SK-N-SH (cell line): ENCODE data around the gene ATP11B. TPM values are rescaled to one million over a fixed set of nuclear protein-coding genes. Genes with fewer than 3 reads are reported as not detected.

ENCODE experiments used
- CTCF ChIA-PET: fragments of 300-600, 350-600 bp; formaldehyde crosslinking; extraction: SDS; loops from one replicate; lab custom pipeline; 2021; lab: Yijun Ruan, JAX
- POLR2A ChIA-PET: fragments of 350-600 bp; sonication (Branson Sonifier 250); formaldehyde crosslinking; extraction: SDS; loops from one replicate; lab custom pipeline; 2020; ENCODE audit warnings: antibody characterized with exemption, inconsistent platforms; lab: Yijun Ruan, JAX
- DNase-seq: peaks from one replicate; pipeline ENCODE4 v3.0.0; 2012
- H2AFZ ChIP-seq: fragments of 200-600 bp; sonication (generic); 2 replicates; pipeline ENCODE4 v1.8.1; 2016; ENCODE audit warnings: antibody characterized with exemption, mild to moderate bottlenecking, low read depth
- H3F3A ChIP-seq: fragments of 200-600 bp; sonication (generic); replicated peaks from 2 replicates; pipeline ENCODE3; 2016; ENCODE audit warnings: antibody characterized with exemption, mild to moderate bottlenecking; ENCODE audit not compliant: insufficient read depth
- H3K27ac ChIP-seq, 2 experiments: fragments of 200-500 bp in 1 of 2; fragments of 200-600 bp in 1 of 2; sonication (Bioruptor generic) in 1 of 2; sonication (generic), shearing (Covaris generic) in 1 of 2; 2 replicates each; pipeline versions ENCODE4 v1.5.1 to v1.6.1; 2014 to 2016; ENCODE audit warnings: low read depth in 2 of 2, inconsistent platforms in 1 of 2, low read length in 1 of 2, mild to moderate bottlenecking in 1 of 2, mixed read lengths in 1 of 2
- H3K27me3 ChIP-seq: fragments of 200-600 bp; sonication (generic), shearing (Covaris generic); 2 replicates; pipeline ENCODE4 v1.6.1; 2016; ENCODE audit warnings: mixed run types; ENCODE audit not compliant: insufficient read depth
- H3K36me3 ChIP-seq, 2 experiments: fragments of 200-500 bp in 1 of 2; fragments of 200-600 bp in 1 of 2; sonication (Bioruptor generic) in 1 of 2; sonication (generic) in 1 of 2; replicated peaks in 1 of 2; 2 replicates each; pipeline versions ENCODE3 to v1.5.1; 2014 to 2016; ENCODE audit warnings: low read length in 1 of 2, mild to moderate bottlenecking in 1 of 2; ENCODE audit not compliant: insufficient read depth in 2 of 2, control insufficient read depth in 1 of 2
- H3K4me1 ChIP-seq, 2 experiments: fragments of 200-500 bp in 1 of 2; fragments of 200-600 bp in 1 of 2; sonication (Bioruptor generic) in 1 of 2; sonication (generic), shearing (Covaris generic) in 1 of 2; 2 replicates each; pipeline versions ENCODE4 v1.5.1 to v1.6.1; 2014 to 2016; ENCODE audit warnings: low read depth in 1 of 2, low read length in 1 of 2, mixed run types in 1 of 2; ENCODE audit not compliant: insufficient read depth in 2 of 2, control insufficient read depth in 1 of 2
- H3K4me2 ChIP-seq: fragments of 200-600 bp; sonication (generic), shearing (Covaris generic); 2 replicates; pipeline ENCODE4 v1.6.1; 2017; ENCODE audit warnings: mixed run types
- H3K4me3 ChIP-seq, 2 experiments: fragments of 200-500 bp in 1 of 2; fragments of 200-600 bp in 1 of 2; sonication (Bioruptor generic) in 1 of 2; sonication (generic), shearing (Covaris generic) in 1 of 2; 2 replicates each; pipeline versions ENCODE4 v1.5.1 to v1.8.1; 2014 to 2016; ENCODE audit warnings: low read depth in 2 of 2, inconsistent platforms in 1 of 2, low read length in 1 of 2, mild to moderate bottlenecking in 1 of 2, mixed read lengths in 1 of 2, moderate library complexity in 1 of 2
- H3K79me2 ChIP-seq: fragments of 200-600 bp; sonication (generic); 2 replicates; pipeline ENCODE4 v1.8.1; 2017; ENCODE audit warnings: mild to moderate bottlenecking; ENCODE audit not compliant: insufficient read depth
- H3K9ac ChIP-seq: fragments of 200-600 bp; sonication (generic); 2 replicates; pipeline ENCODE4 v1.6.1; 2017; ENCODE audit warnings: mixed run types
- H3K9me2 ChIP-seq: fragments of 200-600 bp; sonication (generic); 2 replicates; pipeline ENCODE4 v1.6.1; 2017; ENCODE audit warnings: mixed run types
- H3K9me3 ChIP-seq: fragments of 200-600 bp; sonication (generic); 2 replicates; pipeline ENCODE4 v1.6.1; 2017; ENCODE audit warnings: mixed run types, mild to moderate bottlenecking, moderate library complexity
- H4K20me1 ChIP-seq: fragments of 200-600 bp; sonication (generic); 2 replicates; pipeline ENCODE4 v1.6.1; 2017; ENCODE audit warnings: mild to moderate bottlenecking, mixed run types; ENCODE audit not compliant: insufficient read depth
- CHD2 ChIP-seq: fragments of 150-350 bp; IDR thresholded peaks from 2 replicates; pipeline ENCODE4 v1.6.1; 2018; ENCODE audit warnings: low read length; ENCODE audit not compliant: partially characterized antibody
- EZH2phosphoT487 ChIP-seq: fragments of 200-600 bp; sonication (generic); IDR thresholded peaks from 2 replicates; pipeline ENCODE4 v1.6.1; 2017; ENCODE audit warnings: low read depth, mixed run types, mild to moderate bottlenecking, antibody characterized with exemption, moderate library complexity, borderline replicate concordance
- FOSL2 ChIP-seq: IDR thresholded peaks from 2 replicates; pipeline ENCODE4 v1.4.0; 2012; ENCODE audit warnings: low read depth, mild to moderate bottlenecking, moderate library complexity, borderline replicate concordance
- FOXJ3 ChIP-seq: sonication (generic); formaldehyde crosslinking; IDR thresholded peaks from 2 replicates; pipeline ENCODE4 v1.5.1; 2020; ENCODE audit warnings: mild to moderate bottlenecking, missing genetic modification reagents
- FOXM1 ChIP-seq: IDR thresholded peaks from 2 replicates; pipeline ENCODE4 v1.4.0; 2012; ENCODE audit warnings: low read depth, mild to moderate bottlenecking
- GABPA ChIP-seq: IDR thresholded peaks from 2 replicates; pipeline ENCODE4 v1.4.0; 2012; ENCODE audit warnings: low read depth, mild to moderate bottlenecking
- GATA2 ChIP-seq: sonication (generic); formaldehyde crosslinking; IDR thresholded peaks from 2 replicates; pipeline ENCODE4 v1.5.0; 2020; ENCODE audit warnings: mild to moderate bottlenecking, missing genetic modification reagents
- JUND ChIP-seq: IDR thresholded peaks from 2 replicates; pipeline ENCODE4 v1.4.0; 2012
- NRF1 ChIP-seq: IDR thresholded peaks from 2 replicates; pipeline ENCODE4 v1.6.1; 2012; ENCODE audit warnings: low read depth, mild to moderate bottlenecking, low read length
- POLR2AphosphoS5 ChIP-seq: IDR thresholded peaks from 2 replicates; pipeline ENCODE4 v1.6.1; 2012; ENCODE audit warnings: low read depth, low read length
- RCOR1 ChIP-seq: fragments of 150-350 bp; IDR thresholded peaks from 2 replicates; pipeline ENCODE4 v1.6.1; 2017; ENCODE audit warnings: antibody characterized with exemption, low read length
- REST ChIP-seq: IDR thresholded peaks from 2 replicates; pipeline ENCODE4 v1.6.1; 2012; ENCODE audit warnings: mild to moderate bottlenecking, low read depth, low read length, moderate library complexity
- RXRA ChIP-seq: IDR thresholded peaks from 2 replicates; pipeline ENCODE4 v1.4.0; 2012; ENCODE audit warnings: low read depth, mild to moderate bottlenecking, borderline replicate concordance
- SIN3A ChIP-seq: IDR thresholded peaks from 2 replicates; pipeline ENCODE4 v1.6.1; 2012; ENCODE audit warnings: low read depth, mild to moderate bottlenecking, low read length, moderate library complexity, borderline replicate concordance
- TCF12 ChIP-seq: IDR thresholded peaks from 2 replicates; pipeline ENCODE4 v1.4.0; 2012
- TEAD4 ChIP-seq: IDR thresholded peaks from 2 replicates; pipeline ENCODE4 v1.4.0; 2012; ENCODE audit warnings: mild to moderate bottlenecking, borderline replicate concordance; ENCODE audit not compliant: insufficient read depth
- YY1 ChIP-seq: IDR thresholded peaks from 2 replicates; pipeline ENCODE4 v1.4.0; 2012; ENCODE audit warnings: low read depth, mild to moderate bottlenecking
- WGBS: methylation state at CpG from one replicate; pipeline ENCODE4 v1.1.6; 2017; ENCODE audit warnings: low lambda C conversion rate; 5-methylcytosine and 5-hydroxymethylcytosine counted together
- polyA plus RNA-seq, 3 experiments: library from polyadenylated mRNA; depleted of rRNA; stranded (reverse); fragments of >200 nt; gene quantifications; 2 replicates each; pipeline ENCODE4 v1.2.3, GENCODE V29; 2012

ATP11B gene
- polyA plus RNA-seq, 1 of the 3 experiments (the other 2 are of a cell fraction) = 8.7 TPM

GRCh38 chr3:182969853-182970252 is 176.5 kb downstream of the ATP11B start:
- Histone ChIP-seq H3K9me2 (no peaks in the 10 kb centered on the region), H4K20me1 (peaks cover 37% of the 10 kb centered on the region), H3K9me3 (no peaks in the 10 kb centered on the region), H3F3A (peaks cover 9% of the 10 kb centered on the region), H3K27me3 (no peaks in the 10 kb centered on the region), H3K36me3 (peaks cover 0 to 5% of the 10 kb centered on the region in 2 experiments), H3K27ac (peak overlapping the region in 1 of 2 experiments; percentile 58; a peak in 2 of 4 replicates), H3K4me2 (0 out of 2 replicates have a peak overlapping the region, but pooled peaks have one; percentile 17), H3K9ac (no peak overlapping the region), H3K79me2 (peaks cover 98% of the 10 kb centered on the region), H3K4me1 (peaks cover 4 to 14% of the 10 kb centered on the region in 2 experiments; a peak in 2 of 4 replicates), H3K4me3 (no peak overlapping the region), H2AFZ (no peak overlapping the region)
- DNase-seq = no peak
- ChIA-PET CTCF (interaction anchor here (0.7 to 0.9 kb wide), 2 partner anchors 19 to 24 kb away, joined by 3 read pairs; no protein-coding TSS in a partner anchor), POLR2A (no interaction called here)
- 98% methylated on average over 7 of the region's 7 CpGs for WGBS
- TF ChIP-seq FOSL2 (no peak), TCF12 (no peak), REST (no peak), RCOR1 (no peak)

GRCh38 chr3:182970811-182971418 is 177.6 kb downstream of the ATP11B start:
- CTCF ChIA-PET = interaction anchor here (0.5 to 1.2 kb wide), 3 partner anchors 20 to 260 kb away, joined by 3 read pairs; no protein-coding TSS in a partner anchor
- TF ChIP-seq GABPA = no peak
- TF ChIP-seq NRF1 = no peak
- TF ChIP-seq TEAD4 = no peak
- no peak for TF ChIP-seq GATA2
- TF ChIP-seq RXRA = no peak
- no peak for TF ChIP-seq JUND
- TF ChIP-seq FOXM1 = no peak
- TF ChIP-seq SIN3A = no peak
- TF ChIP-seq CHD2 = no peak
- TF ChIP-seq POLR2AphosphoS5 = no peak
- no peak for TF ChIP-seq FOXJ3 (CRISPR knock-in tag)
- no peak for TF ChIP-seq FOSL2
- TF ChIP-seq EZH2phosphoT487 = no peak
- no peak for TF ChIP-seq RCOR1
- no peak for TF ChIP-seq REST
- TF ChIP-seq YY1 = no peak

More at GRCh38 chr3:182970811-182971418, 177.6 kb downstream of the ATP11B start:
- Histone ChIP-seq H3F3A (peaks cover 9% of the 10 kb centered on the region), H3K9ac (no peak overlapping the region), H3K27me3 (no peaks in the 10 kb centered on the region), H3K4me1 (peaks cover 2 to 14% of the 10 kb centered on the region in 2 experiments; a peak in 2 of 4 replicates), H4K20me1 (peaks cover 44% of the 10 kb centered on the region), H3K79me2 (peaks cover 98% of the 10 kb centered on the region), H3K9me2 (no peaks in the 10 kb centered on the region), H3K9me3 (no peaks in the 10 kb centered on the region), H2AFZ (no peak overlapping the region), H3K27ac (no peak overlapping the region), H3K36me3 (peaks cover 0 to 5% of the 10 kb centered on the region in 2 experiments), H3K4me3 (no peak overlapping the region), H3K4me2 (no peak overlapping the region)
- WGBS = 90% methylated on average over 3 of the region's 3 CpGs
- POLR2A ChIA-PET = no interaction called here
- no peak for DNase-seq
